Measurements from ENCODE around the gene NUP214.

- TF ChIP-seq CTCF (conservative IDR thresholded peaks at IDR 0.05; ENCODE audit: low read length) (no peak), EZH2phosphoT487 (IDR thresholded peaks at IDR 0.05; ENCODE audit: borderline replicate concordance, low read depth, low read length) (no peak)
Observed at GRCh38 chr9:131214876-131215275, 89.5 kb downstream of the NUP214 start.

All from OCI-LY7 (cell line).